RWPE1 (cell line): Measurements from ENCODE around the gene EXTL1.

Experiments used
- CTCF ChIA-PET: fragments of 350-600 bp; sonication (Branson Sonifier 250); formaldehyde crosslinking; extraction: SDS; loops from one replicate; lab custom pipeline; 2021; lab: Yijun Ruan, JAX
- POLR2A ChIA-PET: fragments of 400-600 bp; formaldehyde crosslinking; extraction: SDS; loops from one replicate; lab custom pipeline; 2020; ENCODE audit warnings: antibody characterized with exemption; ENCODE audit not compliant: low non-redundant PET; lab: Yijun Ruan, JAX
- DNase-seq: peaks from one replicate; pipeline ENCODE4 v3.0.0; 2012; ENCODE audit warnings: low spot score
- H3K27ac ChIP-seq: fragments of 450-650 bp; 2 replicates; pipeline ENCODE4 v1.5.1; 2017
- CTCF ChIP-seq: fragments of 450-650 bp; conservative IDR thresholded peaks from 2 replicates; pipeline ENCODE4 v1.5.1; 2017; ENCODE audit warnings: low read depth, mild to moderate bottlenecking

Gene EXTL1

GRCh38 chr1:26020941-26021646, 481 bp upstream of the EXTL1 start:
- no peak for TF ChIP-seq CTCF
- no peak for DNase-seq
- H3K27ac ChIP-seq, result no peak overlapping the region
- POLR2A ChIA-PET, result no interaction called here
- CTCF ChIA-PET, result interaction anchor here (0.5 to 0.6 kb wide), 2 partner anchors 533 to 1251 kb away, joined by 3 to 4 read pairs; no protein-coding TSS in a partner anchor

GRCh38 chr1:26022404-26022779, 817 bp downstream of the EXTL1 start:
- no peak for TF ChIP-seq CTCF
- no peak for DNase-seq
- ChIA-PET CTCF (no interaction called here), POLR2A (no interaction called here)
- no peak overlapping the region for H3K27ac ChIP-seq

- POLR2A ChIA-PET, result no interaction called here
- no peak for TF ChIP-seq CTCF
- no peak overlapping the region for H3K27ac ChIP-seq
- CTCF ChIA-PET, result no interaction called here
- no peak for DNase-seq
Observed at GRCh38 chr1:26023009-26023408, 1.4 kb downstream of the EXTL1 start.

GRCh38 chr1:26023826-26024225, 2.3 kb downstream of the EXTL1 start:
- DNase-seq, result no peak
- no peak for TF ChIP-seq CTCF
- POLR2A ChIA-PET, result interaction anchor here (0.7 kb wide), 1 partner anchor 11 kb away, joined by 4 read pairs; no protein-coding TSS in a partner anchor
- CTCF ChIA-PET, result interaction anchor here (0.6 kb wide), 1 partner anchor 327 kb away, joined by 3 read pairs; no protein-coding TSS in a partner anchor
- H3K27ac ChIP-seq, result no peak overlapping the region

- no peak for DNase-seq
- TF ChIP-seq CTCF, result no peak
- POLR2A ChIA-PET, result no interaction called here
- no peak overlapping the region for H3K27ac ChIP-seq
- CTCF ChIA-PET, result no interaction called here
Observed at GRCh38 chr1:26025060-26025459, 3.5 kb downstream of the EXTL1 start.

GRCh38 chr1:26025517-26025916, 3.9 kb downstream of the EXTL1 start:
- H3K27ac ChIP-seq, result no peak overlapping the region
- no peak for DNase-seq
- ChIA-PET CTCF (no interaction called here), POLR2A (interaction anchor here (0.6 kb wide), 1 partner anchor 600 kb away, joined by 3 read pairs; no protein-coding TSS in a partner anchor)
- no peak for TF ChIP-seq CTCF
